Measurements from ENCODE around the gene MAN1A2.

Gene MAN1A2

GRCh38 chr1:117370509-117370908 is 3.3 kb downstream of the MAN1A2 start:
- peak overlapping the region; percentile 25 for H3K4me3 Mint-ChIP-seq
- no peaks in the 10 kb centered on the region for H3K9me3 Mint-ChIP-seq
- H3K27ac Mint-ChIP-seq: no peak overlapping the region
- H3K4me1 Mint-ChIP-seq: peaks cover 64% of the 10 kb centered on the region
- H3K27me3 Mint-ChIP-seq: no peaks in the 10 kb centered on the region
- ATAC-seq: no peak
- H3K36me3 Mint-ChIP-seq: peaks cover 7% of the 10 kb centered on the region

- no peak for ATAC-seq
- peaks cover 7% of the 10 kb centered on the region for H3K36me3 Mint-ChIP-seq
- no peaks in the 10 kb centered on the region for H3K9me3 Mint-ChIP-seq
- H3K4me1 Mint-ChIP-seq: peaks cover 56% of the 10 kb centered on the region
- H3K27ac Mint-ChIP-seq: no peak overlapping the region
- peak overlapping the region; percentile 10 for H3K4me3 Mint-ChIP-seq
- H3K27me3 Mint-ChIP-seq: no peaks in the 10 kb centered on the region
These were observed 4.3 kb downstream of the MAN1A2 start for GRCh38 chr1:117371441-117372151.

GRCh38 chr1:117372863-117373412 is 5.7 kb downstream of the MAN1A2 start:
- Mint-ChIP-seq H3K27me3 (no peaks in the 10 kb centered on the region), H3K27ac (no peak overlapping the region), H3K4me1 (peaks cover 50% of the 10 kb centered on the region)

GRCh38 chr1:117373932-117374331 is 6.7 kb downstream of the MAN1A2 start:
- peaks cover 41% of the 10 kb centered on the region for H3K4me1 Mint-ChIP-seq
- no peaks in the 10 kb centered on the region for H3K27me3 Mint-ChIP-seq
- no peak overlapping the region for H3K4me3 Mint-ChIP-seq
- peaks cover 7% of the 10 kb centered on the region for H3K36me3 Mint-ChIP-seq
- no peaks in the 10 kb centered on the region for H3K9me3 Mint-ChIP-seq
- no peak overlapping the region for H3K27ac Mint-ChIP-seq
- ATAC-seq: no peak

More at GRCh38 chr1:117372863-117373412, 5.7 kb downstream of the MAN1A2 start:
- no peaks in the 10 kb centered on the region for H3K9me3 Mint-ChIP-seq
- no peak for ATAC-seq
- H3K36me3 Mint-ChIP-seq: peaks cover 7% of the 10 kb centered on the region
- no peak overlapping the region for H3K4me3 Mint-ChIP-seq

- ATAC-seq: no peak
- H3K27ac Mint-ChIP-seq: no peak overlapping the region
- H3K4me1 Mint-ChIP-seq: peaks cover 42% of the 10 kb centered on the region
- H3K9me3 Mint-ChIP-seq: no peaks in the 10 kb centered on the region
- H3K27me3 Mint-ChIP-seq: no peaks in the 10 kb centered on the region
- H3K36me3 Mint-ChIP-seq: peaks cover 7% of the 10 kb centered on the region
- H3K4me3 Mint-ChIP-seq: no peak overlapping the region
These were observed 8.1 kb downstream of the MAN1A2 start for GRCh38 chr1:117375327-117375726.

GRCh38 chr1:117387060-117387633 is 19.9 kb downstream of the MAN1A2 start:
- Mint-ChIP-seq H3K36me3 (peaks cover 16% of the 10 kb centered on the region), H3K27ac (no peak overlapping the region), H3K27me3 (no peaks in the 10 kb centered on the region), H3K9me3 (peaks cover 12% of the 10 kb centered on the region), H3K4me1 (peaks cover 56% of the 10 kb centered on the region), H3K4me3 (no peak overlapping the region)
- ATAC-seq: no peak

GRCh38 chr1:117388328-117388727 is 21.1 kb downstream of the MAN1A2 start:
- H3K4me3 Mint-ChIP-seq: no peak overlapping the region
- peaks cover 62% of the 10 kb centered on the region for H3K4me1 Mint-ChIP-seq
- H3K27me3 Mint-ChIP-seq: no peaks in the 10 kb centered on the region
- peak overlapping the region; percentile 27 for H3K27ac Mint-ChIP-seq
- H3K36me3 Mint-ChIP-seq: peaks cover 16% of the 10 kb centered on the region
- peaks cover 9% of the 10 kb centered on the region for H3K9me3 Mint-ChIP-seq
- no peak for ATAC-seq

GRCh38 chr1:117389284-117389683 is 22.0 kb downstream of the MAN1A2 start:
- Mint-ChIP-seq H3K27me3 (no peaks in the 10 kb centered on the region), H3K9me3 (peaks cover 3% of the 10 kb centered on the region), H3K4me1 (peaks cover 63% of the 10 kb centered on the region), H3K36me3 (peaks cover 9% of the 10 kb centered on the region), H3K27ac (no peak overlapping the region), H3K4me3 (no peak overlapping the region)
- ATAC-seq: no peak

GRCh38 chr1:117389779-117390178 is 22.5 kb downstream of the MAN1A2 start:
- Mint-ChIP-seq H3K27me3 (no peaks in the 10 kb centered on the region), H3K4me1 (peaks cover 68% of the 10 kb centered on the region), H3K27ac (no peak overlapping the region), H3K9me3 (no peaks in the 10 kb centered on the region), H3K4me3 (no peak overlapping the region), H3K36me3 (peaks cover 5% of the 10 kb centered on the region)
- no peak for ATAC-seq

GRCh38 chr1:117392771-117393170 is 25.5 kb downstream of the MAN1A2 start:
- H3K4me1 Mint-ChIP-seq: peaks cover 43% of the 10 kb centered on the region
- H3K27ac Mint-ChIP-seq: no peak overlapping the region
- H3K36me3 Mint-ChIP-seq: peaks cover 4% of the 10 kb centered on the region
- ATAC-seq: no peak
- no peaks in the 10 kb centered on the region for H3K9me3 Mint-ChIP-seq
- no peaks in the 10 kb centered on the region for H3K27me3 Mint-ChIP-seq
- H3K4me3 Mint-ChIP-seq: no peak overlapping the region

- no peak for ATAC-seq
- peaks cover 53% of the 10 kb centered on the region for H3K4me1 Mint-ChIP-seq
- H3K27ac Mint-ChIP-seq: no peak overlapping the region
- peaks cover 13% of the 10 kb centered on the region for H3K36me3 Mint-ChIP-seq
- H3K27me3 Mint-ChIP-seq: no peaks in the 10 kb centered on the region
- no peak overlapping the region for H3K4me3 Mint-ChIP-seq
- H3K9me3 Mint-ChIP-seq: peaks cover 11% of the 10 kb centered on the region
These were observed 28.8 kb downstream of the MAN1A2 start for GRCh38 chr1:117396074-117396473.

GRCh38 chr1:117396636-117397035 is 29.4 kb downstream of the MAN1A2 start:
- peaks cover 18% of the 10 kb centered on the region for H3K36me3 Mint-ChIP-seq
- H3K27me3 Mint-ChIP-seq: no peaks in the 10 kb centered on the region
- peaks cover 53% of the 10 kb centered on the region for H3K4me1 Mint-ChIP-seq
- peaks cover 12% of the 10 kb centered on the region for H3K9me3 Mint-ChIP-seq
- H3K4me3 Mint-ChIP-seq: no peak overlapping the region
- no peak overlapping the region for H3K27ac Mint-ChIP-seq
- no peak for ATAC-seq

GRCh38 chr1:117398957-117399356 is 31.7 kb downstream of the MAN1A2 start:
- Mint-ChIP-seq H3K27ac (no peak overlapping the region), H3K4me3 (no peak overlapping the region), H3K9me3 (peaks cover 17% of the 10 kb centered on the region), H3K27me3 (no peaks in the 10 kb centered on the region), H3K4me1 (peaks cover 46% of the 10 kb centered on the region), H3K36me3 (peaks cover 37% of the 10 kb centered on the region)
- ATAC-seq: no peak

GRCh38 chr1:117401761-117402160 is 34.5 kb downstream of the MAN1A2 start:
- no peaks in the 10 kb centered on the region for H3K27me3 Mint-ChIP-seq
- peaks cover 60% of the 10 kb centered on the region for H3K36me3 Mint-ChIP-seq
- peaks cover 17% of the 10 kb centered on the region for H3K9me3 Mint-ChIP-seq
- H3K4me1 Mint-ChIP-seq: peaks cover 38% of the 10 kb centered on the region
- H3K4me3 Mint-ChIP-seq: no peak overlapping the region
- no peak for ATAC-seq
- no peak overlapping the region for H3K27ac Mint-ChIP-seq

GRCh38 chr1:117403597-117403996 is 36.3 kb downstream of the MAN1A2 start:
- Mint-ChIP-seq H3K36me3 (peaks cover 72% of the 10 kb centered on the region), H3K4me3 (no peak overlapping the region), H3K27me3 (no peaks in the 10 kb centered on the region), H3K9me3 (peaks cover 15% of the 10 kb centered on the region), H3K4me1 (peaks cover 31% of the 10 kb centered on the region), H3K27ac (no peak overlapping the region)
- no peak for ATAC-seq

- H3K4me1 Mint-ChIP-seq: peaks cover 26% of the 10 kb centered on the region
- no peak for ATAC-seq
- H3K27ac Mint-ChIP-seq: no peak overlapping the region
These were observed 37.8 kb downstream of the MAN1A2 start for GRCh38 chr1:117405042-117405441.

More at GRCh38 chr1:117405042-117405441, 37.8 kb downstream of the MAN1A2 start:
- Mint-ChIP-seq H3K27me3 (no peaks in the 10 kb centered on the region), H3K9me3 (peaks cover 14% of the 10 kb centered on the region), H3K4me3 (no peak overlapping the region), H3K36me3 (peaks cover 82% of the 10 kb centered on the region)

All from stimulated activated memory B cell treated with anti-CD40 and anti-IgM and Interleukin-4, amounts not matched to agents 10 μg/mL and 1 μg/mL and 100 μg/mL, for 72 hours (primary cell).